Spleen (tissue), 7 donors: Measurements from ENCODE around the gene PACRG.

ENCODE experiments used
- POLR2A ChIP-seq, 3 donors: fragments of 450-650 bp; IDR thresholded peaks; one replicate each; pipeline ENCODE4 v1.5.1; 2017; ENCODE audit warnings: antibody characterized with exemption in 3 of 3, mild to moderate bottlenecking in 1 of 3
- POLR2AphosphoS5 ChIP-seq, 3 donors: sonication (generic); formaldehyde crosslinking; IDR thresholded peaks; one replicate each; pipeline ENCODE4 v1.5.1; 2017; ENCODE audit warnings: antibody characterized with exemption in 3 of 3
- TF ChIP-seq, protein P1 (sequence below), 11 experiments: fragments of 200-600 bp in 7 of 11; fragments of 450-650 bp in 4 of 11; sonication (generic) in 4 of 11; IDR thresholded peaks in 8 of 11; conservative IDR thresholded peaks in 3 of 11; 1 replicate in 7 of 11; 2 replicates in 4 of 11; pipeline versions ENCODE4 v1.4.0 to v1.8.0; 2016 to 2021; ENCODE audit warnings: antibody characterized with exemption in 11 of 11, inconsistent platforms in 4 of 11, mild to moderate bottlenecking in 1 of 11
- donor health status: DM: no; HTN: no; CAD: no; lungs with moderate emphysema.
- donor health status: DM: no; HTN: no; CAD: no.
- donor health status: DM: no; HTN: no; CAD: no.

DNA sequence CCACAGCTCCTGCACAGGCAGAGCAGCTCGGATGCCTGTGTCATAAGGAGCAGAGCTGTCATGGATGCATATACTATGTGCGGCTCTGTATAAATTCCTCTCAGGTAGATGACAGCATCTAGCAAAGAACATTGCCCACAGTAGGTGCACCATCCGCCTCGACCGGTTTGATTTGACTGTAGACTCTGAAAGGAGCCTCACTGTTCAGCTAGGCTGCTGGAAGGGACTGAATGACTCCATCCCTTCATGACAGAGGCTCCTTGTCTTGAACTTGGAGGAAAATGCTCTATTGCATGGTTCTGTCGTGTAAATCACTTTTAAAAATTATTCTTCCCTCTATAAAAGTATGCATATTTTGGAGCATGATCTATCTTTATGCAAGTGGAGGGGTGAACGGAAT is 557.9 kb downstream of the PACRG start:
- TF ChIP-seq POLR2AphosphoS5 (IDR thresholded peaks at IDR 0.05) (no peak), POLR2A (IDR thresholded peaks at IDR 0.05) (no peak)
- TF ChIP-seq, protein P1, sequence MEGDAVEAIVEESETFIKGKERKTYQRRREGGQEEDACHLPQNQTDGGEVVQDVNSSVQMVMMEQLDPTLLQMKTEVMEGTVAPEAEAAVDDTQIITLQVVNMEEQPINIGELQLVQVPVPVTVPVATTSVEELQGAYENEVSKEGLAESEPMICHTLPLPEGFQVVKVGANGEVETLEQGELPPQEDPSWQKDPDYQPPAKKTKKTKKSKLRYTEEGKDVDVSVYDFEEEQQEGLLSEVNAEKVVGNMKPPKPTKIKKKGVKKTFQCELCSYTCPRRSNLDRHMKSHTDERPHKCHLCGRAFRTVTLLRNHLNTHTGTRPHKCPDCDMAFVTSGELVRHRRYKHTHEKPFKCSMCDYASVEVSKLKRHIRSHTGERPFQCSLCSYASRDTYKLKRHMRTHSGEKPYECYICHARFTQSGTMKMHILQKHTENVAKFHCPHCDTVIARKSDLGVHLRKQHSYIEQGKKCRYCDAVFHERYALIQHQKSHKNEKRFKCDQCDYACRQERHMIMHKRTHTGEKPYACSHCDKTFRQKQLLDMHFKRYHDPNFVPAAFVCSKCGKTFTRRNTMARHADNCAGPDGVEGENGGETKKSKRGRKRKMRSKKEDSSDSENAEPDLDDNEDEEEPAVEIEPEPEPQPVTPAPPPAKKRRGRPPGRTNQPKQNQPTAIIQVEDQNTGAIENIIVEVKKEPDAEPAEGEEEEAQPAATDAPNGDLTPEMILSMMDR (IDR thresholded peaks at IDR 0.05 in 8 of 11, conservative IDR thresholded peaks at IDR 0.05 in 3 of 11), result no peak
